ENCODE data around the gene ABTB1. TPM values are rescaled to one million over a fixed set of nuclear protein-coding genes. Genes with fewer than 3 reads are reported as not detected.

The ABTB1 gene
- total and polyA plus RNA-seq, 2 of the 13 experiments (the other 11 are each of a cell fraction or from before 2014, with no cell fraction given), result 0.42 to 14.5 TPM

DNA sequence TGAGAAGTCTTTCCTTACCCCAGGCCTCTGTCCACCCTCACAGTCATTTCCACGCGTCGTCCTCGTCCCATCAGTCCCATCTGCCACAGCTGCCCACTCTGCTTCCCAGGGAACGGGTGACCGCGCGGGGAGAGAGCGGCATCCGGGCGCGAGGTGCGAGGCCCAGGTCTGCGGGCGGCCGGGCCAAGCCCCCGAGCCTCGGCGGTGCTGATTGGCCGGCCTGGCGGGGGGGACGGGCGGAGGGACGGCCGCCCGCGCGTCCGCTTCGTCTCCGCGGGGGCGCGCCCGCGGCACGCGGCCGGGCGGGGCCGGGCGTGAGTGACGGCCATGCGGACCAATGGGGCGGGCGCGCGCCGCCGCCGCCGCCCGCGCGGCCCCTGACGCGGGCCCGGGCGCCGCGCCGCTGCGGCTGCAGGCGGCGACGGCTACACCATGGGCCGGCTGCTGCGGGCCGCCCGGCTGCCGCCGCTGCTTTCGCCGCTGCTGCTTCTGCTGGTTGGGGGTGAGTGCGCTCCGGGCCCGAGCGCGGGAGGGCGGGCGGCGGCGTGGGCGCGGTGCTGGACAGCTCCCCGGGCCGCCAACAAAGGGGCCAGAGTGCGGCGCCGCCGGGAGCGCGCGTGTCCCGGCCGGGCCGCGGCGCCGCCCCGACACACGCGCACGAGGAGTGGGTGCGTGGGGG is 43.8 kb upstream of the ABTB1 start, which contains the start of gene PODXL2 (continued):
- TF ChIP-seq, protein P1, sequence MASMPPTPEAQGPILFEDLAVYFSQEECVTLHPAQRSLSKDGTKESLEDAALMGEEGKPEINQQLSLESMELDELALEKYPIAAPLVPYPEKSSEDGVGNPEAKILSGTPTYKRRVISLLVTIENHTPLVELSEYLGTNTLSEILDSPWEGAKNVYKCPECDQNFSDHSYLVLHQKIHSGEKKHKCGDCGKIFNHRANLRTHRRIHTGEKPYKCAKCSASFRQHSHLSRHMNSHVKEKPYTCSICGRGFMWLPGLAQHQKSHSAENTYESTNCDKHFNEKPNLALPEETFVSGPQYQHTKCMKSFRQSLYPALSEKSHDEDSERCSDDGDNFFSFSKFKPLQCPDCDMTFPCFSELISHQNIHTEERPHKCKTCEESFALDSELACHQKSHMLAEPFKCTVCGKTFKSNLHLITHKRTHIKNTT (CRISPR knock-in tag; IDR thresholded peaks at IDR 0.05), result no peak
- TF ChIP-seq EEA1 (CRISPR knock-in tag; IDR thresholded peaks at IDR 0.05; ENCODE audit: borderline replicate concordance), result peak; percentile 62; the same call in 1 of the 2 replicates
- TF ChIP-seq CBX1 (IDR thresholded peaks at IDR 0.05; ENCODE audit: low read depth), result peak; percentile 58
- TF ChIP-seq, protein P2, sequence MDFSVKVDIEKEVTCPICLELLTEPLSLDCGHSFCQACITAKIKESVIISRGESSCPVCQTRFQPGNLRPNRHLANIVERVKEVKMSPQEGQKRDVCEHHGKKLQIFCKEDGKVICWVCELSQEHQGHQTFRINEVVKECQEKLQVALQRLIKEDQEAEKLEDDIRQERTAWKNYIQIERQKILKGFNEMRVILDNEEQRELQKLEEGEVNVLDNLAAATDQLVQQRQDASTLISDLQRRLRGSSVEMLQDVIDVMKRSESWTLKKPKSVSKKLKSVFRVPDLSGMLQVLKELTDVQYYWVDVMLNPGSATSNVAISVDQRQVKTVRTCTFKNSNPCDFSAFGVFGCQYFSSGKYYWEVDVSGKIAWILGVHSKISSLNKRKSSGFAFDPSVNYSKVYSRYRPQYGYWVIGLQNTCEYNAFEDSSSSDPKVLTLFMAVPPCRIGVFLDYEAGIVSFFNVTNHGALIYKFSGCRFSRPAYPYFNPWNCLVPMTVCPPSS (IDR thresholded peaks at IDR 0.05), result no peak
- TF ChIP-seq NBN (conservative IDR thresholded peaks at IDR 0.05), result no peak
- TF ChIP-seq, protein P3, sequence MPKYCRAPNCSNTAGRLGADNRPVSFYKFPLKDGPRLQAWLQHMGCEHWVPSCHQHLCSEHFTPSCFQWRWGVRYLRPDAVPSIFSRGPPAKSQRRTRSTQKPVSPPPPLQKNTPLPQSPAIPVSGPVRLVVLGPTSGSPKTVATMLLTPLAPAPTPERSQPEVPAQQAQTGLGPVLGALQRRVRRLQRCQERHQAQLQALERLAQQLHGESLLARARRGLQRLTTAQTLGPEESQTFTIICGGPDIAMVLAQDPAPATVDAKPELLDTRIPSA (CRISPR knock-in tag; IDR thresholded peaks at IDR 0.05; ENCODE audit: borderline replicate concordance), result 0 out of 2 replicates have a peak, but pooled peaks have one; percentile 46
- TF ChIP-seq NFATC3 (CRISPR knock-in tag; IDR thresholded peaks at IDR 0.05), result no peak
- TF ChIP-seq, protein P4, sequence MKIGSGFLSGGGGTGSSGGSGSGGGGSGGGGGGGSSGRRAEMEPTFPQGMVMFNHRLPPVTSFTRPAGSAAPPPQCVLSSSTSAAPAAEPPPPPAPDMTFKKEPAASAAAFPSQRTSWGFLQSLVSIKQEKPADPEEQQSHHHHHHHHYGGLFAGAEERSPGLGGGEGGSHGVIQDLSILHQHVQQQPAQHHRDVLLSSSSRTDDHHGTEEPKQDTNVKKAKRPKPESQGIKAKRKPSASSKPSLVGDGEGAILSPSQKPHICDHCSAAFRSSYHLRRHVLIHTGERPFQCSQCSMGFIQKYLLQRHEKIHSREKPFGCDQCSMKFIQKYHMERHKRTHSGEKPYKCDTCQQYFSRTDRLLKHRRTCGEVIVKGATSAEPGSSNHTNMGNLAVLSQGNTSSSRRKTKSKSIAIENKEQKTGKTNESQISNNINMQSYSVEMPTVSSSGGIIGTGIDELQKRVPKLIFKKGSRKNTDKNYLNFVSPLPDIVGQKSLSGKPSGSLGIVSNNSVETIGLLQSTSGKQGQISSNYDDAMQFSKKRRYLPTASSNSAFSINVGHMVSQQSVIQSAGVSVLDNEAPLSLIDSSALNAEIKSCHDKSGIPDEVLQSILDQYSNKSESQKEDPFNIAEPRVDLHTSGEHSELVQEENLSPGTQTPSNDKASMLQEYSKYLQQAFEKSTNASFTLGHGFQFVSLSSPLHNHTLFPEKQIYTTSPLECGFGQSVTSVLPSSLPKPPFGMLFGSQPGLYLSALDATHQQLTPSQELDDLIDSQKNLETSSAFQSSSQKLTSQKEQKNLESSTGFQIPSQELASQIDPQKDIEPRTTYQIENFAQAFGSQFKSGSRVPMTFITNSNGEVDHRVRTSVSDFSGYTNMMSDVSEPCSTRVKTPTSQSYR (CRISPR knock-in tag; IDR thresholded peaks at IDR 0.05; ENCODE audit: borderline replicate concordance), result no peak
- no peak for TF ChIP-seq ZFP41 (CRISPR knock-in tag; IDR thresholded peaks at IDR 0.05; ENCODE audit: borderline replicate concordance)
- no peak for TF ChIP-seq IRF2 (CRISPR knock-in tag; IDR thresholded peaks at IDR 0.05)
- TF ChIP-seq, protein P5, sequence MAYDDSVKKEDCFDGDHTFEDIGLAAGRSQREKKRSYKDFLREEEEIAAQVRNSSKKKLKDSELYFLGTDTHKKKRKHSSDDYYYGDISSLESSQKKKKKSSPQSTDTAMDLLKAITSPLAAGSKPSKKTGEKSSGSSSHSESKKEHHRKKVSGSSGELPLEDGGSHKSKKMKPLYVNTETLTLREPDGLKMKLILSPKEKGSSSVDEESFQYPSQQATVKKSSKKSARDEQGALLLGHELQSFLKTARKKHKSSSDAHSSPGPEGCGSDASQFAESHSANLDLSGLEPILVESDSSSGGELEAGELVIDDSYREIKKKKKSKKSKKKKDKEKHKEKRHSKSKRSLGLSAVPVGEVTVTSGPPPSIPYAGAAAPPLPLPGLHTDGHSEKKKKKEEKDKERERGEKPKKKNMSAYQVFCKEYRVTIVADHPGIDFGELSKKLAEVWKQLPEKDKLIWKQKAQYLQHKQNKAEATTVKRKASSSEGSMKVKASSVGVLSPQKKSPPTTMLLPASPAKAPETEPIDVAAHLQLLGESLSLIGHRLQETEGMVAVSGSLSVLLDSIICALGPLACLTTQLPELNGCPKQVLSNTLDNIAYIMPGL (CRISPR knock-in tag; IDR thresholded peaks at IDR 0.05; ENCODE audit: borderline replicate concordance in 1 of 2, low read depth in 1 of 2), result no peak; a peak in 1 of 4 replicates
- TF ChIP-seq ZNF230 (CRISPR knock-in tag; IDR thresholded peaks at IDR 0.05), result peak; percentile 76; the same call in 1 of the 2 replicates
- TF ChIP-seq JDP2 (CRISPR knock-in tag; IDR thresholded peaks at IDR 0.05; ENCODE audit: borderline replicate concordance), result peak; percentile 86; the same call in 1 of the 2 replicates
- peak; percentile 95 for TF ChIP-seq ZNF547 (CRISPR knock-in tag; IDR thresholded peaks at IDR 0.05)
- TF ChIP-seq ZNF3 (CRISPR knock-in tag; IDR thresholded peaks at IDR 0.05), result 0 out of 2 replicates have a peak, but pooled peaks have one; percentile 13
- no peak for TF ChIP-seq FOXK1 (CRISPR knock-in tag; IDR thresholded peaks at IDR 0.05; ENCODE audit: borderline replicate concordance, low read depth)
- TF ChIP-seq, protein P6, sequence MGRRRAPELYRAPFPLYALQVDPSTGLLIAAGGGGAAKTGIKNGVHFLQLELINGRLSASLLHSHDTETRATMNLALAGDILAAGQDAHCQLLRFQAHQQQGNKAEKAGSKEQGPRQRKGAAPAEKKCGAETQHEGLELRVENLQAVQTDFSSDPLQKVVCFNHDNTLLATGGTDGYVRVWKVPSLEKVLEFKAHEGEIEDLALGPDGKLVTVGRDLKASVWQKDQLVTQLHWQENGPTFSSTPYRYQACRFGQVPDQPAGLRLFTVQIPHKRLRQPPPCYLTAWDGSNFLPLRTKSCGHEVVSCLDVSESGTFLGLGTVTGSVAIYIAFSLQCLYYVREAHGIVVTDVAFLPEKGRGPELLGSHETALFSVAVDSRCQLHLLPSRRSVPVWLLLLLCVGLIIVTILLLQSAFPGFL (CRISPR knock-in tag; IDR thresholded peaks at IDR 0.05), result no peak
- TF ChIP-seq ZNF160 (CRISPR knock-in tag; IDR thresholded peaks at IDR 0.05), result peak; percentile 95
- no peak for TF ChIP-seq AGO2 (optimal IDR thresholded peaks at IDR 0.05; ENCODE audit: low read depth, low read length)
- TF ChIP-seq ZNF367 (CRISPR knock-in tag; IDR thresholded peaks at IDR 0.05; ENCODE audit: borderline replicate concordance), result no peak

Measured in HepG2 (cell line).